C4-2B (cell line): ENCODE results near the gene UNC5C.

ENCODE experiments used
- H3K27ac ChIP-seq: fragments of 450-650 bp; 2 replicates; pipeline ENCODE4 v1.5.1; 2017
- ZFX ChIP-seq: fragments of 450-650 bp; IDR thresholded peaks from 2 replicates; pipeline ENCODE4 v1.6.1; 2017
- TF ChIP-seq, protein P1 (sequence below): fragments of 450-650 bp; conservative IDR thresholded peaks from 2 replicates; pipeline ENCODE4 v1.5.1; 2017; ENCODE audit warnings: mild to moderate bottlenecking

UNC5C gene

DNA sequence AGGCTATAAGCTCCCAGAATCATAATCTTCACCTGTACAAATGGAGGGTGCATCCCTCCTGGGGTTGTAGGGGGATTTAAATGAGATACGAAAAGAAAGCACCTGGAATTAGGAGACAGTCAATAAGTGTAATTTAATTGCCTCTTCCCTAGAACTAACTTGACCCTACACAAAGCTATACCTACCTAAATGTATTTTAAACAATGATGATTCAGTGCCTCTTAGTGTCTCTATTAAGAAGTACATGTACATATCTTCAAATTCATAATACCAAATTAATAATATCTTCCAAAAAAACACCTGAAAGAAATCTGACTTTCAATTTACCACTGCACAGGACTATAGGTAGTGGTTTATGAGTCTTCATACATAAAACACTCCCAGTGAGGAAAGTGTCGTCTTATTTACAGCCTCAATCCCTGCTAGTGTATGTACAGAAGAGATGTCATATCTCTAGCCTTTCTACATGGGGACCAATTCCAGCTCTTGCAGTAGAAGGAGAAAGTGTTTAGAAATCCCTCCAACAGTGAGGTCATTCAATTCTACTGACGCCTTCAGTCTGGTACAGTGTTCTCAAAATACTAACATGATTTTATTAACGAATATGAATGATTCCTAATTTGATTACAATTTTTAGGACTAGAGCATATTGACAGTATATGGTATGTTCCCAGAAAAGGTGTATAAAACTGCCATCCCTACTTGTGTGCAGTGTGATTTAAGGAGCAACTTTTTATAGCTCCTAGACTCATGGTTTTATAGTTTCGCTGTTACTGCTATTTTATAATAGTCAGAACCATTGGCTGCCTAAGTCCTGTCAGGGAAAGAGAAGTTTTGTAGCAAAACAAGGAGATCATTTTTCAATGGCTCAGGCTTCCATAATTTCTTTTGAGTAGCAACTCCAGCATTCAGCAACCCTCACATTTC lies 282.7 kb downstream of the UNC5C start:
- TF ChIP-seq, protein P1, sequence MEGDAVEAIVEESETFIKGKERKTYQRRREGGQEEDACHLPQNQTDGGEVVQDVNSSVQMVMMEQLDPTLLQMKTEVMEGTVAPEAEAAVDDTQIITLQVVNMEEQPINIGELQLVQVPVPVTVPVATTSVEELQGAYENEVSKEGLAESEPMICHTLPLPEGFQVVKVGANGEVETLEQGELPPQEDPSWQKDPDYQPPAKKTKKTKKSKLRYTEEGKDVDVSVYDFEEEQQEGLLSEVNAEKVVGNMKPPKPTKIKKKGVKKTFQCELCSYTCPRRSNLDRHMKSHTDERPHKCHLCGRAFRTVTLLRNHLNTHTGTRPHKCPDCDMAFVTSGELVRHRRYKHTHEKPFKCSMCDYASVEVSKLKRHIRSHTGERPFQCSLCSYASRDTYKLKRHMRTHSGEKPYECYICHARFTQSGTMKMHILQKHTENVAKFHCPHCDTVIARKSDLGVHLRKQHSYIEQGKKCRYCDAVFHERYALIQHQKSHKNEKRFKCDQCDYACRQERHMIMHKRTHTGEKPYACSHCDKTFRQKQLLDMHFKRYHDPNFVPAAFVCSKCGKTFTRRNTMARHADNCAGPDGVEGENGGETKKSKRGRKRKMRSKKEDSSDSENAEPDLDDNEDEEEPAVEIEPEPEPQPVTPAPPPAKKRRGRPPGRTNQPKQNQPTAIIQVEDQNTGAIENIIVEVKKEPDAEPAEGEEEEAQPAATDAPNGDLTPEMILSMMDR = no peak
- no peak for TF ChIP-seq ZFX
- H3K27ac ChIP-seq = no peak overlapping the region

DNA sequence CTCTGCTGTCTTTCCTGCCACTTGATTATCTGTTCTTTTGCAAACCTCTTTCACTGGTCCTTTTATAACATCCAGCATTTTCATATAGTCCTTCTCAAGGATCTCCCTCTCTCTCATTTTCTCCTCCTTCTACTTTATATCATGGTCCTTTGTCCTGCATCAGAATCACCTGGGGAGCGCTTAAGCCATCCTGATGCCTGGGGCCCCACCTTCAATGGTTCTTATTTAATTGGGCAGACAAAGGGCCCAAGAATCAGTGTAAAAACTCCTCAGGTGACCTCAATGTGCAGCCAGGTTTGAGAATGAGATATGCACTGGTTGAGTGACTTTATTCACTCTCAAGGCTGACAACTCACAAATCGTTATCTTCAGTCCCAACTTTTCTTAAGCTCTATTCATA lies 283.9 kb downstream of the UNC5C start:
- no peak overlapping the region for H3K27ac ChIP-seq
- TF ChIP-seq, protein P1 = no peak
- no peak for TF ChIP-seq ZFX

DNA sequence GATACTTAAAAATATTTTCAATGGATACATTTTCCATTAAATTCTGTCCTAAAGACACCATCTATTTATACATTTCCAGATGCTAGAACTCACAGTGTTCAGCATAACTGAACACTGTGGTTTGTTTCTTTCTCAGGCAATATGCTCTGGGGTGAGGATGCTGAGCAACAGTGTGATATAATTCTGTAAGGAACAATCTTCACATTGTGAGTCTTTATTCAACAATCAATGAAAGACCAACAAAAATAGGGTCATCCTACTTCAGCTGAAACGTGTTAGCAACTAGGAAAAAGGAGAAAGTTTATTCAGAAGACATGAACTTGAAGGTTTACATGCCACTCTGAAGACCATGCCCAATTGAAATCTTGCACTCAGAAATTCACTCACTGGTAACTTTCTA lies 284.8 kb downstream of the UNC5C start:
- no peak for TF ChIP-seq ZFX
- TF ChIP-seq, protein P1 = no peak
- H3K27ac ChIP-seq = no peak overlapping the region

DNA sequence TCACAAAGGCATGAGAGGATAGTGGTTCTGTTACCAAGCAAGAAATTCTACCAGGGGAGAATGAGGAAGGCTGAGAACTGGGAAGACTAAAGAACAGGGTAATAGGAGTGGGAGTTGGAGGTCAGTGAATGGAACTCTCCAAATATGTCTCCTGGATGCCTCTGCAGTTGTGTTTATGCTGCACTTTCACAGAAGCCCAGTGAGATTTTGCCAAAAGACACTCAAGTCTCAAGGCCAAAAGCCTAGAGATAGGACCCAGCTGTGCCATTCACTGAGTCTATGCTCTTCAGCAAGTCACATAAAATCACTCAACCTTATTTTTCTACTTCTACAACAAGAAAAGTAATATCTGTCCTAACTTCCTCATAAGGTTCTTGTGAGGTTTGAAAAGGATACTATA lies 285.4 kb downstream of the UNC5C start:
- TF ChIP-seq, protein P1 = no peak
- TF ChIP-seq ZFX = no peak
- H3K27ac ChIP-seq = no peak overlapping the region

DNA sequence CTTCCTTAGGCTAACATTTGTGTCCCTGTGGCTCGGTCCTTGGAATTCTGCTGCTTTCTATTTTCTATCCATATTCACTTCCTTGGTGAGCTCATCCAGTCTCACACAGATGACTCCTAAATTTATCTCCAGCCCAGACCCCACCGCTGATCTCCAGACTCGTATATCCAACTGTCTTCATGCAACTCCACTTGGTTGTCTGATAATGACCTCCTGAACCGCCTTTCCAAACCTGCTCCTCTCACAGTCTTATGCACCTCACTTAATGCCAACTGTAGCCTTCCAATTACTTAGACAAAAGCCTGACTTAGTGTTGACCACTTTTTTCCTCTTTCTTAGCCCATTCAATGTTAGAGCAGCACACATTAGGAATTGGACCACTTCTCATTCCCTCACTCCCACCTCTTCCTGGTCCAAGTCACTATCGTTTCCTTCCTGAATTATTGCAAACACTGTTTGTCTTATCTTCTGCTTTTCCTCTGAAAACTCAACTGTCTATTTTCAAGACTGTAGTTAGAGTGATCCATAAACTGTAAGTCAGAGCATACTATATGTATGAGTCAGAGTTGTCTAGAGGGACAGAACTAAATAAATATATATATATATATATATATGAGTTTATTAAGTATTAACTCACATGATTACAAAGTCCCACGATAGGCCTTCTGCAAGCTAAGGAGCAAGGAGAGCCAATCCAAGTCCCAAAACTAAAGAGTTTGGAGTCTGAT lies 292.5 kb downstream of the UNC5C start:
- no peak overlapping the region for H3K27ac ChIP-seq

DNA sequence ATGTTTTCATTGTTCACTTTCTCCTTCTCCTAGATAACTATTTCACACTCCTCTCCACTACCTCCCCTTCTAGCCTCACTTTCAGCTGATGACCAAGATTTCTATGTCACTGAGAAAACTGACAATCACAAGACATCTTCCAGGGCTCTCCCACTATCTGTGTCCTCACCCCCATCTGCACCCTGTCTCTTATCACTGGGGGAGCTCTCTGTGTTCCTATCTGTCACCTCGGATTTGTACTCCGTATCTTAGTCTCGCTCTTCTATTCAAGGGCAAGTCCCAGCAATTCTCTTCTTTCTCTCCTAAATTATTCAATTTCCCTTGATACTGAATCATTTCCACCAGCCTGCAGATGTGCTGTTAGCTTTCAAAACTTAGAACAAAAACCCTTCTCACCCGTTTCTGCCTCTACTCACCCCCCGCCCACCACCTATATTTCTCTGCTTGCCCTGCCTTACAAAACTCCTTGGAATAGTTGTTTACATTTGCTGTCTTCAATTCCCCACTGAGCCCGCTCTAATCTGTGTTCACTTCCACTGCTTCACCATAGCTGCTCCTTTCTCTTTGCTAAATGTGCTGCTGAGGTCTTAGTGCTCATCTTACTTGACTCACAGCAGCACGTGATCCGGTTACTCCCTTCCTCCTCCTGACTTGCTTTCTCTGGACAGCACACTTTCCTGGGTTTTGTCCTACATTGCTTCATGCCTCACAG lies 293.2 kb downstream of the UNC5C start:
- no peak overlapping the region for H3K27ac ChIP-seq

More for the DNA sequence above, 292.5 kb downstream of the UNC5C start:
- TF ChIP-seq ZFX = no peak
- TF ChIP-seq, protein P1 = no peak

More for the DNA sequence above, 293.2 kb downstream of the UNC5C start:
- TF ChIP-seq, protein P1 = no peak
- TF ChIP-seq ZFX = no peak
